ENCODE results near the gene COIL.
A peak's percentile ranks its signal among the peaks of the same experiment; 100 is the strongest.
"Not testable (repeated sequence)": the region's sequence is repeated elsewhere in the genome, so short reads cannot be mapped to it uniquely, and the experiment has no call there.

COIL gene

DNA sequence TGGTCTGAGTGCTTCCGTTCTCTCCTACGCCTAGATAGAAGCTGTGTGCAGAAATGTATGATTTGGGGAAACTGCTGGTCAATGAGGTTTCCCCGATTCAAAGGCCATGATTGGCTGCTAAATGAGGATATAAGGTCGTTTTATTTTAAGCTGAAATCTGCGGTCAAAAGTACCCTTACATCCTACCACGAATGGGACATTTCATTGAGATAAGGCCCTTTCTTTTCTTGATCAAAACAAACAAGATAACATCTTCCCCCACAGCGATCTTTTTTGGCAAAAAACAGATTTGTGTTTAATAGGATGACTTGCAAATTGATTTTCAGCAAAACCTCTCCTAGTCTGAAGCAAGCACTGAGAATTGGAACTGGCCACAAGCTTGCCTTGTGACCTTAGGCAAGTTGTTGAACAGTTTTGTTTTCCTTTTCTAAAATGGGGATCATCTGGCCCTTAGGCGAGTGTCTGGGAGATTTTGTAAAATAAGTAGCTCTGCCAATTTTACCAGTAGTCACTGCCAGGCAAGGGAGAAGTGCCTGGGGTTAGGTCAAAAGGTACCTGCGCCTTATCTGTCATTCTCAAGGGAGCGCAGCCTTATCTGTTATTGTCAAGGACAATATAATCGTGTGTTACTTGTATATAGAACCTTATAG is 17.7 kb upstream of the COIL start:
- DNase-seq, result no peak

DNA sequence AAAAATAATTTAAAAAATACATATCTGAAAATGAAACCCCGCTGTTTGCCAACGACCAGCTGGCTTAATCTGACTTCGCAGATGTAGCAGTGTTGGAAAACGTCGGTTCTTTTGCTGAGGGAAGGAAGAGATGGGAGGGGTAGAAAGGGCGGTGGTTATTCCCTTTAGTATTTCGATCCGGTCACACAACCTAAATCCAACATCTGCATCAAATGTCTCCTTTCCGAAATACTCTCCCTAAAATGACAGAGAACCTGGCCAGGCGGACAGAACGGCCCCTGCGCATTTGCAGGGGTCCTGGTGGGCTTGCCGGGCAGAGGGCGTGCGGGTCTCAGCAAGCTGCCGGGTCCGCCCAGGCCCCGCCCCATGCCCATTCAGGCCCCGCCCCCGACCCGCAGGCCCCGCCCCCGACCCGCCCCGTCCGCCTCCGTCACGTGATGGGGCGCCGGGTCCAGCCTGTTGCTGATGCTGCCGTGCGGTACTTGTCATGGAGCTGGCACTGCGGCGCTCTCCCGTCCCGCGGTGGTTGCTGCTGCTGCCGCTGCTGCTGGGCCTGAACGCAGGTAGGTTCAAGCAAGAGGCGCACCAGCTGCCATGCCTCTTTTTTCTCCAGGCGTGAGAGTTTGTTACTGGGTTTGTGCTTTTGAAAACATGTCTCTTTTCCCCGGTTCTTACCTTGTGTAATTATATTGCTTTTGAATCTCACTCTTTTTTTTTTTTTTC is 17.0 kb upstream of the COIL start, which contains the start of gene SCPEP1:
Gene SCPEP1, plus strand, starts transcription at position 459 of the 723 bp plus-strand sequence. Its CDS starts 29 bp downstream, at position 488.
- DNase-seq, result peak; percentile 64 to 66

DNA sequence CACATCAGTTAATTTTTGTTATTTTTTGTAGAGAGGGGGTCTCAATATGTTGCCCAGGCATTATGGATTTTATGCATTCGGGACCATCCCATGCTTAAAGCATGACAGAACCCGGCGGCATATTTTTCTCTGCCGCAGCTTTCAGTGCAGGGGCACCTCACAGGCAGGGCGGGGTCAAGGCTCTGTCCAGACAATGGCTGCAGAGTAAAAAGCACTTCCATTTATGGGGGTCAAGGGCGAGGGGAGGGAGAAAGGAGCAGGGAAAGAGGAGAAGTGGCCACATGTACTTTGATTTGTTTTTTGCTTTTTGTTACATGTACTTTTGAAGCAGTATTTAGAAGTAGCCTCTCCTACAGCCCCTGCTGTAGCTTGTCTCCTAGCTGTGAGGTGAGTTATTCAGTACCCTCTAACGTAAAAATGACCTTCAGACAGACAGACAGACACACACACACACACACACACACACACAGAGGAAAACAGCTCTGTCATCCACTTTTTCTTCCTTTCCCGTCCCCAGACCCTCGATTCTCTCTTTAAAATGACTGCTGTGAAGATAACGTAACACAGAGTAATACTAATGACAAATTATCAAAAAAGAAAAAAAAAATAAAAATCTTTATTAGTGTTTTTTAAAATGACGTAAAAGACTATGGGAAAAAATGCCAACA is 16.2 kb upstream of the COIL start:
- no peak for DNase-seq

DNA sequence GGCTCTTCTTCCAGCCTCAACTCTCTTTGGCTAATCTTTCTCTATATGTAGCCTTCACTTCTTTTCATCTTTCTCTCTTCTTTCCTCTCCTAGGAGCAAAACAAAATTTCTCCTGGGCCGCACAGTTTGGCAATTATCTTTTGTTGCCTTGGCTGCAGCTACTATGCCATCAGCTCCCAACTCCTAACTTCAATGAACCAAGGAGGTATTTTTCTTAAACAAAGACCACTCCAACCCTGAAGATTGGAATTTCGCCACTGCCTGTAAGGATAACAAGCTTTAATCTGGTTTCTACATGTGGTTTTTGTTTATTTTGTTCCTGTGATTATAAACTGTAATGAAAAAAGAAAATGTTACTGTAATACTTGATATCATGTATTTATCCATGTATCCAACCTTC is 14.8 kb upstream of the COIL start:
- no peak for DNase-seq

DNA sequence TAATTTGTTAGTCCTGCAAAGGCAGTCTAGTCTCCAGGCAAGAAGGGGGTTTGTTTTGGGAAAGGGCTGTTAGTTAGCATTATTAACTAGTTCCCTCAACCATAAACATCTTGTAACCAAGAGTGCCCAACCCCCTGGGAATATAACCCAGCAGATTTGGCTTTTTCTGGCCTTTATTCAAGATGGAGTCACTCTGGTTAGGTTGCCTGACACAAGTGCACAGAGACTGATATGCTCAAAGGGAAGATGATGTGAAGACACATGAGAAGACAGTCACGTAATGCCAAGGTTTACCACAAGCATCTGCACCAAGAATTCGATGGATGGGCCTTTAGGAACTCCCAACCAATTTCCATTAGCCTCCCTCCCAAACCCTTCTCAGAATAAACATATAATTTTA is 13.2 kb upstream of the COIL start:
- no peak for DNase-seq

DNA sequence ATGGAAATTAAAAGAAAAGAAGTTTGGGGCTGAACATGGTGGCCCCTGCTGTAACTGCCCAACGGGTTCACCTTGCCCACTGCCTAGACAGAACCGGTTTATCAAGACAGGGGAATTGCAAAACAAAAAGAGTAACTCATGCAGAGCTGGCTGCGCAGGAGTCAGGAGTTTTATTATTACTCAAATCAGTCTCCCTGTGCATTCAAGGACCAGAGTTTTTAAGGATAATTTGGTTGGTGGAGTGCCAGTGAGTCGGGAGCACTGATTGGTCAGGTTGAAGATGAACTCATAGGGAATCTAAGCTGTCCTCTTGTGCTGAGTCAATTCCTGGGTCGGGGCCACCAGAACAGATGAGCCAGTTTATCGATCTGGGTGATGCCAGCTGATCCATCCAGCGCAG is 12.7 kb upstream of the COIL start:
- no peak for DNase-seq

DNA sequence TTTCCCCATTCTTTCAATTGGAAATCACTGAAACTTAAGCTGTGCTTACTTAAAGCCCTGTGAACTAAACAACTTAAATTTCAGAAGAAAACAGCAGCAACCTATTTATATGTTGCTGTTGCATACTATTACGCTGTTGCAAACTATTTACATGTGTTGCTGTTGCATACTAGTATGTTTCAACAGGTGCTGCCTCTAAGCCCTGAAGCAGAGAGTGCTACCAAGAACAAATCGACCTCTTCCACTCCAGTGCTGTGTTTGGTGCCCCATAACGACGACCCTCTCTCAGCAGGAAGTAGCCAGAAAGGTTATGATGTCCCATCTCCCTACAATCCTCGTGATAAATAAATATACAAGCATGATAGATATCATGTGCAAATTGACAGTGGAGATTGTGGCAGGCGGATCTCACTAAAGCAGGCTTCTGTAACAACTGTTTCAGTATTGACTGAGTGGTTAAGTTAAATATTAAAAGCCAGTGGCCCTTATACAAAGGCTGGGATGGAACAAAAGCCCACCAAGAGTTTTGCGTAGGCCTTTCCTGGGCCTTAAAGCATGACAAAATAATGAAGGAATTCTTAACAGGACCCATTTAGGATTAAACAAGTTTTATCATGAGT is 11.4 kb upstream of the COIL start:
- DNase-seq, result no peak

DNA sequence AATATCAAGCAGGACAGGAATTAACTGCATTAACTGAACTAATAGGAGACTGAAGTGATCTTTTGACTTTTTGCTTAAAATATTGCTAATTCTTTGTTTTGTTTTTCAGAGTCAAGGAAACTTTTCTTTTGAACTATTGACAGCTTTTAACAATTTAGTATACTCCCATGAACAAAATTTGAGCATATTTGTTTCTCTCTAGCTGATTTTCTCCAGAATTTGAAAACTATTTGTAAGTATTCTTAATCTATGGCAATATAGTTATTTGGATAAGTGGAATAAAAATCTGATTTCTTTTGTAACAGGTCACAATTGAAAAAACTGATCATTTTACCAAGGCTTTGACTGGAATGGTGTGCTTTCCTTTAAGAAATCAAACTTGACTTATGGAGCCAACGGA is 10.1 kb upstream of the COIL start:
- DNase-seq, result no peak

DNA sequence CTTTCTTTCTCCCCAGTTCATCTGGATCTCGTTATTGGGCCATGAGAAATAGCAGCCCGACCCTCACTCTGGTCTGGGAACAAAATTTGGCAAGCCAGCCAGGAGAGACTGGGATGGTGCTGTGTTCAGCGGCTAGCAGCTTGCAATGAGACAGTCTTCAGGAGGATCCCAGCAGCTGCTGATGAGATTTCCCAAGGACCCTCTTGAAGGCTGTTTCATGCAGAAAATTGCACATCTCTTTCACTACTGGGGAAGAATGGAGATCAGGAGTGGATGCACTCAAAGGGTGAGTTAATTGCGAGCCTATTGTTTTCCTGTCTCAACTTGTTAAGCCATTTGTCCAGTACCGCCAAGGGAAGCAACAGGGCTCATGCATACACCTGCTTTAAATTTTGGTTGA is 5.5 kb upstream of the COIL start:
- DNase-seq, result no peak

DNA sequence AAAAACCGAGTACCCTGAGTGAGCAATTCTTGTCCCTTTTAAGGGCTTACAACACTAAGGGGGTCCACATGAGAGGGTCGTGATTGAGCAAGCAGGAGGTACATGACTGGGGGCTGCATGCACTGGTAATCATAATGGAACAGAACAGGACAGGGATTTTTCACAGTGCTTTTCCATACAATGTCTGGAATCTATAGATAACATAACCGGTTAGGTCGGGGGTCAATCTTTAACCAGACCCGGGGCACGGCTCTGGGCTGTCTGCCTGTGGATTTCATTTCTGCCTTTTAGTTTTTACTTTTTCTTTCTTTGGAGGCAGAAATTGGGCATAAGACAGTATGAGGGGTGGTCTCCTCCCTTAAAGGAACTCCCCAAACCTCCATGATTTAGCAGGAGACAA is 4.8 kb upstream of the COIL start:
- DNase-seq, result not testable (repeated sequence)

DNA sequence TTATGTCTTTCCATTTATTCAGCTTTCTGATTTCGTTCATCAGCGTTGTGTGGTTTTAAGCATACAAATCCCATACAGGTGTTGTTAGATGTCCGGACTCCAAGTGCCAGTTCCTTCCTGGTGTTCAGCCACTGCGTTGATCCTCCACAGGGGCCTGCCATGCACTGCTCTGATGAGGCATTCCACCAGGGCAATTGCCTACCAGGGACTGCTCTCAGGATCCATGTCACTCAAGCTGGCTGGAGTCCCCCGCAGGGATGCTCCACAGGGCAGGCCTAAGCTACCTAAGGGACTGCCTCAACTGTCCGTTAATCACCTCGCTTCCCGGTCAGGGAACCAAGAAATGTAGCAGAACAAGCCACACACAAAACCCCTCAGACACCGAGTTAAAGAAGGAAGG is 4.4 kb upstream of the COIL start:
- DNase-seq, result not testable (repeated sequence)

DNA sequence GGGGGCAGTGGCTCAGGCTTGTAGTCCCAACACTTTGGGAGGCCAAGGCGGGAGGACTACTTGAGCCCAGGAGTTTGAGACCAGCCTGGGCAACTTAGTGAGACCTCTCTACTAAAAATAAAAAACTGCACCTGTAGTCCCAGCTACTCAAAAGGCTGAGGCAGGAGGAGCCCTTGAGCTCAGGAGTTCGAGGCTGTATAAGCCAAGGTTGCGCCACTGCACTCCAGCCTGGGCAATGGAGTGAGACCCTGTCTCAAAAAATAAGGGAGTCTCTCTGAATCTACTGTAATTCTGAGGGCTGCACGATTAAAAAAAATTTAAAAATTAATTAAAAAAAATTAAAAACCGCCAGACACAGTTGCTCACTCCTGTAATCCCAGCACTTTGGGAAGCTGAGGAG is 3.9 kb downstream of the COIL start:
- DNase-seq, result no peak

DNA sequence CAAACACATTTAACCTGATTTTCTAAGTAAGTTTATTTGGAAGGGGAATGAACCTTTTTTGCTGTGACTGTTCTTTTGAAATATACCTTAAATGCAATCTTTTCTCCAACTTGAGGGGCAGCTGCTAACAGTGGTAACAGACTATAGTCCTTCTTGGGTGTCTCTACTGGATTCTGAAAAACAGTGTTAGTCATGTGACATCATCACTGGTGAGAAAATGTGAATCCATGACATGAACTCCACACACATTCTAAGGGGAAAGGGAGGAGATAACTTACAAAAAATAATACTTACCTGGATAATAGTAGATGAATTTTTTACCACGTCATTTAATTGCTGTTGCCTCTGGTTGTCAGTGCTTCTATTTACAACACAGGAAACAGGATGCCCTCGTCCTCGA is 11.3 kb downstream of the COIL start:
- no peak for DNase-seq

DNA sequence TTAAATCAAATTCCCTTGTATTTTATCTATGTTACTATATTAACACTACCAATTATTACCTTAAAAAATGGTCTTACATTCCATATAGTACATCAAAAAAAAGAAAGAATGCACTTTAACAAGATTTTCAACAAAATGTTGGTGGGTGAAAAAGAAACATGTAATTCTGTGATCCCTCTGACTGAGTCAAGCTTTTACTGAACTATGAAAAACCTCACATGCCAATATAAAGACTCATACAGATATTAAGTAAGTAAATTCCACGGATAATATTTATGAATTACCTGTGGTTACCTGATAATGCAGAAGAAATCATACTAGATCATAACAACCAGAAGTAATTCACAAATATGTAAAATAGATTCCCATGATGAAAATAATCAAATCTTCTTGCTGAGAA is 12.4 kb downstream of the COIL start:
- no peak for DNase-seq

DNA sequence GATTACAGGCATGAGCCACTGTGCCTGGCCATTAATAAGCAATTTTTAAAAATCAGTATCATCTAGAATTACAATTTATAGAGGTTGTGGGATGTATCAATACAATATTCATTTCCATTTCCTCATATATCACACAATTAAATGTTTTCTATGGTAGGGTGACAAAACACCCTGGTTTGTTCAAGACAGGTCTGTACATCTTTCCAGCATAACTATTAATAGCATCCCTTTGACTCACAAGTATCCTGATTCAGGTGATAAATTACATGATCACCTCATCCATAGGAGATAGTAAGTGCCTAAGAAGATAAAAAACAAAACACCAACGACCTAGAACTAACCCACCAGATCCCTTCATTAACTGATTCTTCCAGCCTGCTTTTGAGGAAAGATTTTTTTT is 13.1 kb downstream of the COIL start:
- no peak for DNase-seq

DNA sequence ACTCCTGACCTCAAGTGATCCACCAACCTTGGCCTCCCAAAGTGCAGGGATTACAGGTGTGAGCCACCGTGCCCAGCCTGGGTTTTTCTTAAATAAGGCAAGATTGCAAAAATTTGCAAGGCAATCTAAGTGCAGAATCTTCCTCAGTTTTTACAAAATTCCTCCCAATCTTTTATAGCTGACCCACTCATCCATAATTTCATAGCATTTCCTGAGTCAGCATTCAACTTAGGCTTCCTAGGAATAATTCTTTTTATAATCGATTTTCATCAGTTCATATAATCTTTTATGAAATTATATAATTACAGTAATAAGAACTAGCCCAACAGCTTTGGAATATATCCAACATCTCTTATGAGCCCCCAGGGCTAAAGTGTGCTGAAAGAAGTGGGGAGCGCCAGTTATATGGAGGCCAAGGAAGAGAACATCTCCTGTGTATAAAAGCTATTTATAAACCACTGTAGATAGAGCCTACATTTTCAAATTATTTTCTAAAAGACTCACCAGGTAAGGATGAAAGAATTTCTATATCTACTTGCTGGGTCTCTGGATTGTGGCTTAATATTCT is 14.8 kb downstream of the COIL start:
- DNase-seq, result no peak

DNA sequence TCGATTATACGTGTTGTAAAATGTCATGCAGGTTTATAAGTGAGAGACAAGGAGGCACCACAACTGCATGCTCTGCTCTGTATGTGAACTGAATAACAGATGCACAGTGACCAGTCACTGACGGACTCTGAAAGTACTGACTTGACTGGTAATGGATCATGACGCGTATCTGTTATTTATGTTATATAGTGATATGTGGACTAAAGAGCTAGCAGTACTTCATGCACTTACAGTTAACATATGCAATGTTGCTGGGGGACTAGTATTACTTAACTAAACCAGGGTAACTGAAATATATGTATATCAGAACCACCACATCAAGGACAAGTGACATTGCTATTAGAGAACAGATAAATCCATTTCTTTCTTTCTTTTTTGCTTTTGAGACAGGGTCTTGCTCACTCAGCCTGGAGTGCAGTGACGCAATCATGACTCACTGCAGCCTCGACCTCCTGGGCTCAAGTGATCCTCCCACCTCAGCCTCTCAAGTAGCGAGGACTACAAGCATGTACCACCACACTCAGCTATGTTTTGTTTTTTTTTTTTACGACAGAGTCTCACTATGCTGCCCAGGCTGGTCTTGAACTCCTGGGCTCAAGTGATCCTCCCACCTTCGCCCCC is 17.2 kb downstream of the COIL start:
- no peak for DNase-seq

DNA sequence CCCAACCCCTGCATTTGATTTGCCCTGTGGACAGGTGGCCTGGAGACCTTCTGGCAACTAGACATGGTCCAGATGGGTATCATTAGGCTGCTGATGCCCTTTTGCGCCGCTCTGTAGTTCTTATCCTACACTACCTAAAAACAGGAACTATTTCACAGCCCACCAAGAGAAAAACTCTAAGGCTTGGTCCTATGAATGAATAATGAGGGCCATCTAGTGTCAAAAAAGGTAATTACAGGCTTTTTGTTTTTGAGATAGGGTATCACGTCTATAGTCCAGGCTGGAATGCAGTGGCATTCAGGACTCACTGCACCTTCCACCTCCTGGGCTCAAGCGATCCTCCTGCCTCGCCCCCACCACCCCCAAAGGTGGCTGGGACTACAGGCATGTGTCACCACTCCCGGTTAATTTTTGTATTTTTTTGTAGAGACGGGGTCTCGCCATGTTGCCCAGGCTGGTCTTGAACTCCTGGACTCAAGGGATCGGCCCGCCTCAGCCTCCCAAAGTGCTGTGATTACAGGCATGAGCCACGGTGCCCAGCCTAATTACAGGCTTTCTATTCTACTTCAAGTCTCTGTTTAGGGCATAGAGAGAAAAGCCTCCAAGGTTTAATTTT is 20.9 kb downstream of the COIL start:
- DNase-seq, result no peak

DNA sequence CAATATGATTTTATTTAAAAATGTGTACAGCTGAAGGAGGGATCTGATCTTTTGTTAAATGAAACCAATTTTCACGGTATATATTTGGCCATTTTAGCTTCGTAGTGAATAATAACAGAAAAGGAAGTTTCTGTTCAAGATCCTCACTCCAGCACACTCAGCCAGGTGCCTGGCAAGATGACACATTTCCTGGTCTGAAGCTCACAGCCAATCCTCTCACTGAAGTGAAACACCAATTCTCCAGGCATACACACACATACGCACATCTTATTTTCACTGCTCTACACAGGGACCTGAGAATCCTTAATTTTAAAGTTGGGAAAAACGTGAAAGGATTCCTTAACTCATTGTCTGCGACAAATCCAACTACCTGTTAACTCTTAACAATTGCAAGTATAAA is 22.6 kb downstream of the COIL start:
- DNase-seq, result not testable (repeated sequence)

DNA sequence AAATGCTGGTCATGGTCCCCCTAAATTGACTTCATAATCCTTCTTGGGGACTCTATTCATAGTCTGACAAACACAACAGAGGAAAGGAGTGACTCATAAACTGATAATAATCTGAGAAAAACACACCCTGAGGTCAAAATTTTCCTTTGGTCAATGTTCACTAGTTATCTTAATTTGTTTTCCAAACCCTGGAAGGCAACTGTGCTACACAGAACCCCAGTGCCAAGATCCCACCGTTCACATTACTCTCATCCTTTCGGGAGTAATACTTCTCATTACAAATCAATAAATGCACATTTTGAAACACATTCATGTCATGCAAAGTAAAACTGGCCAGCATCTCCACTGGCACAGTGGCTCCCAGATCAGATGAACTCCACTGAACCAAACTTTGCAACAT is 23.2 kb downstream of the COIL start:
- DNase-seq, result no peak

DNA sequence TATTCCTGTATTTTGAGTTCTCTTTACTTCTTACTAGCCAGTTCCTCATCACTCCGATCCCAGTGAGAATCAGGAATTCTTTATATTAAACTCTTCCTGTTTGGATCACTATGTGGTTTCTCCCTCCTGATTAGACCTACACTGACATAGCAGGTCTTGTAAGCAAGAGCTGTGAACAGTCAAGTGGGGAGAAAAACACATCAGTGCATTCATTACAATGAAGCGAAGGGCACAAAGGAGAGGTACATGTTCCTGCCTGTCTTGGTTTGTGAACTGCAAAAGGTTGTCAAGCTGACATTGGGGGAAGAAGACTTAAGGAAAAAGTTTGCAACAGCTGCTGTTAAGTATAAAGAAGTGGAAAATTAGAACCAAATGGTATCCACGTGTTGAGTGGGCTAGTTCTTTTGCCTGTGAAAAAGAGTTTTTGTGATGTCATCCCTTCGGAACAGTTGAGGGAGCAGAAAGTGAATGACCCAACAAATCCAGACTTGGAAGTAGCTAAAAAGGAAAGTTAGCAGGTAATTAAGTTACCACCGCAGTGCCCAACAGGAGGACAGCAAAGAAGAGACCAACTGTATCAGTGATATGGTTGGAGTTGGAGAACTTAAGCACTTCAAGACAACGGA is 24.0 kb downstream of the COIL start:
- no peak for DNase-seq

DNA sequence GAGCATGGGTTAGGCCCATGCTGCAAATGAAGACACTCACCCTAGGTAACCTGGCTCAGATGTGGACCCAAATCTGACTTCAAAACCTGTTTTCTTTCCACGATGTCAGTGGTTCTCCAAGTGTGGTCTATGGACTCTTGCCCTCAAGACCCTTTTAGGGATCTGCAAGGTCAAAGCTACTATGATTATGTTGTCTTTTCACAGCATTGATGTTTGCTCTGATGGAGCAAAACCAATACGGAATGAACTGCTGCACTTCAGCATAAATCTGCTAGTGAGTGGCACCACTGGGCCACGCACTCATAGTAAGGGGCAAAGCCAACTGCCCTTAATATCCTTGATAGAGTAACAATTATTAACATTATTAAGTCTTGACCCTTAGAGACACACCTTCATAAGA is 25.4 kb downstream of the COIL start:
- no peak for DNase-seq
